Nephron progenitor cell (in vitro differentiated cells): ENCODE data around the gene C3orf38.

Experiments
- DNase-seq: peaks from one replicate; pipeline ENCODE4 v3.0.0; 2021
- H3K27ac Mint-ChIP-seq: 2 replicates; pipeline ENCODE4 v1.8.0; 2021; ENCODE audit warnings: mild to moderate bottlenecking, moderate library complexity, mixed read lengths
- H3K27me3 Mint-ChIP-seq: 2 replicates; pipeline ENCODE4 v1.8.0; 2021; ENCODE audit warnings: mild to moderate bottlenecking, low read depth, mixed read lengths; ENCODE audit not compliant: poor library complexity
- H3K36me3 Mint-ChIP-seq: 2 replicates; pipeline ENCODE4 v1.8.0; 2021; ENCODE audit warnings: low read depth, mixed read lengths
- H3K4me1 Mint-ChIP-seq: 2 replicates; pipeline ENCODE4 v1.8.0; 2021; ENCODE audit warnings: mixed read lengths
- H3K4me3 Mint-ChIP-seq: 2 replicates; pipeline ENCODE4 v1.8.0; 2021; ENCODE audit warnings: mild to moderate bottlenecking, moderate library complexity, mixed read lengths
- H3K9me3 Mint-ChIP-seq: 2 replicates; pipeline ENCODE4 v1.8.0; 2021; ENCODE audit warnings: mild to moderate bottlenecking, moderate library complexity, mixed read lengths
- CTCF ChIP-seq: fragments of 200-600 bp; sonication (generic); IDR thresholded peaks from 2 replicates; pipeline ENCODE4 v1.5.0; 2021; ENCODE audit warnings: antibody characterized with exemption

Gene C3orf38

GRCh38 chr3:88149509-88150362, at the start of gene C3orf38:
Gene C3orf38 (plus strand): TSS chr3:88149959. CDS start chr3:88150053, 94 bp downstream.
- Mint-ChIP-seq H3K27me3 (peaks cover 4% of the 10 kb centered on the region), H3K27ac (peak within 1 kb of the TSS; percentile 99), H3K9me3 (no peaks in the 10 kb centered on the region), H3K36me3 (peaks cover 27% of the 10 kb centered on the region), H3K4me3 (peak within 1 kb of the TSS; percentile 97), H3K4me1 (peaks cover 41% of the 10 kb centered on the region)
- no peak for TF ChIP-seq CTCF
- peak; percentile 75 for DNase-seq

DNA sequence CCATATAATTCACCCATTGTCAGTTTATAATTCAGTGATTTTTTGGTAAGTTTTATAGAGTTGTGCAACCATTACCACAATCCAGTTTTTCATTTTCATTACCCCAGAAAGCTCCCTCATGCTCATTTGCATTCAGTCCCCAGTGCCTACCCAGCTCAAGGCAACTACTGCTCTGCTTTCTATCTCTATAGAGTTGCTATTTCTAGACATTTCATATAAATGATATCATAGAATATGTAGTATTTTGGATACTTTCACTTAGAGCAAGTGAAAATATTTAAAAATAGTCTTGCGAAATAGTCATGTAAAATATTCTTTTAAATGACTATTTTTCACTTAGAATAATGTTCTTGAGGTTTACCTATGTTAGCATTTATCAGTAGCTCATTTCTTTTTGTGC, 48.6 kb upstream of the C3orf38 start:
- H3K27ac Mint-ChIP-seq = no peak overlapping the region
- TF ChIP-seq CTCF = no peak
- no peak for DNase-seq
- H3K36me3 Mint-ChIP-seq = peaks cover 100% of the 10 kb centered on the region
- H3K4me3 Mint-ChIP-seq = no peak overlapping the region
- H3K27me3 Mint-ChIP-seq = peaks cover under 1% of the 10 kb centered on the region
- no peaks in the 10 kb centered on the region for H3K4me1 Mint-ChIP-seq
- H3K9me3 Mint-ChIP-seq = peaks cover 67% of the 10 kb centered on the region

- Mint-ChIP-seq H3K4me1 (peaks cover 5% of the 10 kb centered on the region), H3K9me3 (peaks cover 25% of the 10 kb centered on the region), H3K36me3 (peaks cover 74% of the 10 kb centered on the region), H3K27me3 (no peaks in the 10 kb centered on the region), H3K4me3 (no peak overlapping the region), H3K27ac (no peak overlapping the region)
- no peak for TF ChIP-seq CTCF
- DNase-seq = no peak
Measured at GRCh38 chr3:88105325-88105724, 44.4 kb upstream of the C3orf38 start.

- no peak overlapping the region for H3K4me3 Mint-ChIP-seq
- peaks cover 31% of the 10 kb centered on the region for H3K4me1 Mint-ChIP-seq
- peaks cover 39% of the 10 kb centered on the region for H3K36me3 Mint-ChIP-seq
- H3K27me3 Mint-ChIP-seq = no peaks in the 10 kb centered on the region
- H3K9me3 Mint-ChIP-seq = no peaks in the 10 kb centered on the region
- no peak for DNase-seq
- TF ChIP-seq CTCF = no peak
- H3K27ac Mint-ChIP-seq = no peak overlapping the region
Measured at GRCh38 chr3:88112289-88112688, 37.5 kb upstream of the C3orf38 start.

GRCh38 chr3:88113311-88114162, 36.2 kb upstream of the C3orf38 start:
- peak; percentile 63 for DNase-seq
- Mint-ChIP-seq H3K4me1 (peaks cover 31% of the 10 kb centered on the region), H3K9me3 (peaks cover 4% of the 10 kb centered on the region), H3K27me3 (no peaks in the 10 kb centered on the region), H3K27ac (peak overlapping the region; percentile 91), H3K36me3 (peaks cover 50% of the 10 kb centered on the region), H3K4me3 (peak overlapping the region; percentile 42)
- peak; percentile 72 for TF ChIP-seq CTCF
